HG03108 (cell line): ENCODE data around the gene ARRB1.

Experiments used
- ATAC-seq: cut with Tn5 transposase; IDR thresholded peaks from one replicate; pipeline ENCODE4 v1.9.1; 2021; ENCODE audit warnings: moderate library complexity; ENCODE audit not compliant: unreplicated experiment

Gene ARRB1

GRCh38 chr11:75260396-75261170, 90.9 kb downstream of the ARRB1 start:
- ATAC-seq = no peak

DNA sequence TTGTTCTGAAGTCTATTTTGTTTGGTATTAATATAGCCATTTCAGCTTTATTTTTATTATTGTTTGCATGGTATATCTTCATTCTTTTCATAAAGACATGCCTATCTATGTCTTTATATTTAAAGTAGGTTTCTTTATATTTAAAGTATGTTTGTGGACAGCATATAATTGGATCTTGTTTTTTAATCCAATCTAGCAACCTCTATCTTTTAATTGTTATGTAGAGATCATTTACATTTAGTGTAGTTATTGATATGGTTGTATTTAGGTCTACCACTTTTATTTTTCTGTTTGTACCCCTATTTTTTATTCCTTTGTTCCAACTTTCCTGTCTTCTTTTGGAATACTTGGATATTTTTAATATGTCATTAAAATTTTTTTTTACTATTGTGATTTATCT, 97.1 kb downstream of the ARRB1 start:
- no peak for ATAC-seq

DNA sequence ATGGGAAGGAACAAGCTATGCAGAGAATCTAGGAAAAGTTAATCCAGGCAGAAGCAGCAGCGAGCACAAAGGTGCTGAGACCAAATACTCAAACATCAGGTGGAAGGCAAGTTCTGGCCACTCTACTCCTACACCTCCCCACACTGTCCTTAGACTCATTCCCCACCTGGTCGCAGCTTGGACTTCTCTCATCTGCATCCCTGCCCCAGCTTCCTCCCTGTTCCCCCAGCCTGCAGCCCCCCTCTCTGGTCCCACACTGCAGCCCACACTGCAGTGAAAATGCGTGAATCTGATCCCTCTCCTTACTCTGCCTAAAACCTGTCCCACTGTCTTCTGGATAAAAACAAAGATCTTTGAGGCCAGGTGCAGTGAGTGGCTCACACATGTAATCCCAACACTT, 101.8 kb downstream of the ARRB1 start:
- no peak for ATAC-seq

- no peak for ATAC-seq
These were observed 102.6 kb downstream of the ARRB1 start for GRCh38 chr11:75248924-75249256.

DNA sequence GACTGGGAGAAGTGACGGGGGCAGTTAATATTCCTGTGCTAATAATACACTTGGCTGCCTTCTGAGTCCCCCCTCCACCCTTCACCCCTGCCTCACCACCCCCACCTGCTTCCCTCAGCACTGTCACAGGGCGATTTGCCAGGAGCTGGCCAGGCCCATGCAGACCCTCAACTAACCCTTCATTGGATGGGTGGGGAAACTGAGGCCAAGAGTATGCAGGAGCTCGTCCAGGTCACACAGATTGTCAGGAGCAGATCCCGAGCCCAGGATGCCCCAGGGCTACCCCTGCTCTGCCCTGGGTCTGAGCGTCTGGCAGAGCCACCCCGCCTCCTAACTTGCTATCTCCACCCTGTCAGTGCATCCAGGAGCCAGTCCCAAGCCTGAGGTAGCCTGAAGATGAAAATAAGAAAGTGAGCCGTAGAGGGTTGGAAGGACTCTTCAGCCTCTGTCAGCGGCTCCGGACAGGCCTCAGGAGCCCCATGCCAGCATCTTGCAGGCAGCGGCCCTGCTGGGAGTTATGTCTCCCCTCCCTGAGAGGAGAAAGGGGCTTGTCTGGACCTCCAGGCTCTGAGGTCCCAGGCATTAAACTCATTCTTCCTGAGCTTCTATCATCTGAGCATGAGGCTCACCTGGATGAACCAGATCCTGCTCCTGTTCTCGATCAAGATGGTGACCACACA, 104.7 kb downstream of the ARRB1 start:
- no peak for ATAC-seq

DNA sequence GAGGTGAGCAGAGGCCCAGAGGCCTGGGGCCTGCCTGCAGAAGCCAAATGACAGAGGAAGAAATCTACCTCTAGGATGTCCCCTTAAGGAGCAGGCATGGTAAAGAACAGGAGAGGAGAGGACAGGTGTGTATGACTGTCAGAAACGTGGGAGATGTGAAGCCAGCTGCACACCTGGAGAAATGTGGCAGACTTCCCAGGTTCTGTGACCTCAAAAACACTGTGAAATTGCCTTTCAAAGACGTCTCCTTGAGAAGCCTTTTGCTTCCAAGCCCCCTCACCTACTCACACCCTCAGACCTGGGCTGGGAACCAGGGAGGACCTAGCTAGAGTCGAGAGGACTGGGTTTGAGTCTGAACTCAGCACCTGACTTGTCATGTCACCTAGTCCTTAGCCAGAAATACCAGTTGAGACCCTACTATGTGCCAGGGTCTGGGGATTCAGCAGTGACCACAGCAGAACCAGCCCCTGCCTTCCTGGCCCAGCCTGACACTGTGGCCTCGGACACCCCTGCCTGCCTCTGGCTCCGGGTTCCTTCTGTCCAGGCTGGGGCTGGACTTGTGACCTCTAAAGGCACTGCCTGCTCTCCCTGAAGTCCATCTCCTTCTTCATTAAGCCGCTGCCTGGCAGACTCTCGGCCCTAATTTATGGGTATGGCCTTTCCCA, 105.3 kb downstream of the ARRB1 start:
- ATAC-seq = no peak

- ATAC-seq = no peak
These were observed 106.0 kb downstream of the ARRB1 start for GRCh38 chr11:75245356-75246005.

DNA sequence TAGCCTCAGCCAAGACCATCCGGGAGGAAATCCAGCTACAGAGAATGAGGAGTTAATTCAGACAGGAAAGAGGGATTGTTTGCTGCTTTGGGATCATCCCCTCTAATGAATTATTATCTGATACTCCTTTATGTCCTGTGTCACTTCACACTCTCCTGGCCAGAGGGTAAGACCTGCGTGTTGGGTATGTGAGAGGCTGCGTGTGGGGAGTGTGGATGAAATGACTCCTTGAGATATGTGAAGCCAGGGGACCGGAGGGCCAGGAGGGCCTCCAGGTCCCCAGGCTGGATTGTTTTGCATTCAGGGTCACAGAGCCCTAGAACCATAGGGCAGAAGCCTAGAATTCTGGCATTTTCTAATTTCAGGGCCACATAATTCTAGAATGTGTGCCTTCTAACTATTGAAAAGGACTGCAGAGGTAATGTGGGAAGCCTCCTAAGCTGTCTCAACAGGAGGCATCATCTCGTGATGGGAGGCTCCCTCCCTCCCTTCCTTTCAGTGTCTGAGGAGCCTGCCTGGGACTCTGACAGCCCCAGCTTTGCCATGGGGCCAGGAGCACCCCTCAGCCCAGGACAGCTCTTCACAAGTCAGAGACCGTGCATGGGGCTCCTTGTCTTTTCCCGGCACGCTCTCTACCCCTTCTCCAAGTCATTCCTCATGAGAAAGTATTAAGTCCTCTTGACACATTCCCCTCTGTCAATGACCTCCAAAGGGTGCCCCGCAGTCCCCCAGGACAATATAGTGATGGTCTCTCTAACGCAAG, 107.2 kb downstream of the ARRB1 start:
- no peak for ATAC-seq

GRCh38 chr11:75242722-75243600, 108.5 kb downstream of the ARRB1 start:
- ATAC-seq = no peak

GRCh38 chr11:75241906-75242644, 109.4 kb downstream of the ARRB1 start:
- no peak for ATAC-seq

DNA sequence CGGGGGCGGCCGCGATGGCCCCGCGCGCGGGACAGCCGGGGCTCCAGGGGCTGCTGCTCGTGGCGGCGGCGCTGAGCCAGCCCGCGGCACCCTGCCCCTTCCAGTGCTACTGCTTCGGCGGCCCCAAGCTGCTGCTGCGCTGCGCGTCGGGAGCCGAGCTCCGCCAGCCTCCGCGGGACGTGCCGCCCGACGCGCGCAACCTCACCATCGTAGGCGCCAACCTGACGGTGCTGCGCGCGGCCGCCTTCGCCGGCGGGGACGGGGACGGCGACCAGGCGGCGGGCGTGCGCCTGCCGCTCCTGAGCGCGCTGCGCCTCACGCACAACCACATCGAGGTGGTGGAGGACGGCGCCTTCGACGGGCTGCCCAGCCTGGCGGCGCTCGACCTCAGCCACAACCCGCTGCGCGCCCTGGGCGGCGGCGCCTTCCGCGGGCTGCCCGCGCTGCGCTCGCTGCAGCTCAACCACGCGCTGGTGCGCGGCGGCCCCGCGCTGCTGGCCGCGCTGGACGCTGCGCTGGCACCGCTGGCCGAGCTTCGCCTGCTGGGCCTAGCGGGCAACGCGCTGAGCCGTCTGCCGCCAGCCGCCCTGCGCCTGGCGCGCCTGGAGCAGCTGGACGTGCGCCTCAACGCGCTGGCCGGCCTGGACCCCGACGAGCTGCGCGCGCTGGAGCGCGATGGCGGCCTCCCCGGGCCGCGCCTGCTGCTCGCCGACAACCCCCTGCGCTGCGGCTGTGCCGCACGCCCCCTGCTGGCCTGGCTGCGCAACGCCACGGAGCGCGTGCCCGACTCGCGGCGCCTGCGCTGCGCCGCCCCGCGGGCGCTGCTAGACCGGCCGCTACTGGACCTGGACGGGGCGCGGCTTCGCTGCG, 110.2 kb downstream of the ARRB1 start:
- ATAC-seq = peak; percentile 83

GRCh38 chr11:75240311-75241035, 111.0 kb downstream of the ARRB1 start, which contains the start of gene TPBGL:
TPBGL (plus strand) TSS chr11:75240774; CDS start chr11:75241050, 276 bp downstream.
- no peak for ATAC-seq

DNA sequence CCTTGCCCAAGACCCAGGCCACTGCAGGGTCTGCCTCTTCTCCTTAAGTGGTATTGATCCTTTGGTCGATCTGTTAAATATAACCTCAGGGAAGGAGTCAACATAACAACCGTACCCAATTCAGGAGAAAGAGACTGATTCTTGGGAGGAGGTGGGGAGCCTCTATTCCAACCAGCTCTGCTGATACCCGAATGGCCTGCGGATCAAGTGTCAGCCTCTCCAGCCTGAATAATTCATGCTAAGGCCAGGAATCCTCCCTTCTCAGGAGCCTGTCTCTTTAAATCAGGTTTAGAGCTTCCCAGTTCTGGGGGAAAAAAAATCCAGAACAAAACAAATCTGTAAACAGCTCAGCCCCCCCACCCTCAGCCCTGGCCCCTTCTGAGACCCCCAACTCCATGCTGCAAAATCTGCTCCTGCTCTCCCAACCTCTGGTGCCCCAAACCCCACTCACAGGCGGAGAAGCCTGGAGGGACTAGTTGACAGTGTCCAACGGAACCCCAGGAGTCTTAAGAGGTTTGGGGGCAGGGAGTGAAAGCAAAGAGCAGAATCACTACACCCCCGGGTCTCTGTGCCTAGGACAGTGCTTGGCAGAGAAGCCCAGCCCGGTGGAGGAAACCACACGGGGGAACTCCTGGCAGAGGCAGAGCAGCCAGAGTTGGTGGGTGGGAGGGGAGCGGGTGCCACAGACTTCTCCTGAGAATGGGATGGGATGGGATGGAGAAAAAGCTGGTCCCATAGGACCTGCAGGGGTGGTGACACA, 111.8 kb downstream of the ARRB1 start:
- ATAC-seq = no peak

DNA sequence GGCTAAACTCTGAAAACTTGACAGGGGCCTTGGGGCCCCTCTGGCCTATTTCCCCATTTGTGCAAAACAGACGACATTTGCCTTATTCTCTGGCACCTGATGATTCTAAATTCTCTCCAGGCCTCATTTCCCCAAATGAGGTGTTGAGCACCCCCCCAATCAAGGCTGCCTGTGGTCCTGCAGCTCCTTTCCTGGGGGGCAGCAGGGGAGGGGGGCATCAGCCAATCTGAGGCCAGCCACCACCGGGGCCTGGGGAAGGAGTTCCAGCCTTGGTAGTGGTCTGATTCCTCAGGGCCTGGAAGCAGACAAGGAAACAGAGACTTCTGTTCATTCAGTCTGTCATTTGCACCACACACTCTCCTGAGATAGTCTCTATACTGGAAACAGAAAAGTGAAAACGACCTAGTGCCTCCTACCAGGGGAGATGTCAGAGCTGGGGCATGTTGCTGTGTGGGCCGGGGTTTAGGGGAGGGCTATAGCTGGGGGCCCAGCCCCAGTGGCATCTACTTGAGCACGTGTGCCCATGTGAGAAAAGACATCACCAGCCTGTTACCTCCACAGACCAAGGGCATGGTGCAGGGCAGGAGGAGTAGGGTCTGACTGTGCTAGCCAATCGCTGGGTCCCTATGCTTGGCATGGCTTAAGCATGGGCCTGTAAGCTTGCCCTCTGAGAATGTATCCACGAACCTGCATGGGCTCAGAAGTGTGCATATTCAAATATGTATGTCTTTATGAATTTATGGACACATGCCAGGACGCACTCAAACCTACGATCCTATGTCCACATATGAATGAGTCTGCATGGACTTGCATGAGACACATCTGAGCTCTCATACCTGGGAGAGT, 112.6 kb downstream of the ARRB1 start:
- no peak for ATAC-seq

DNA sequence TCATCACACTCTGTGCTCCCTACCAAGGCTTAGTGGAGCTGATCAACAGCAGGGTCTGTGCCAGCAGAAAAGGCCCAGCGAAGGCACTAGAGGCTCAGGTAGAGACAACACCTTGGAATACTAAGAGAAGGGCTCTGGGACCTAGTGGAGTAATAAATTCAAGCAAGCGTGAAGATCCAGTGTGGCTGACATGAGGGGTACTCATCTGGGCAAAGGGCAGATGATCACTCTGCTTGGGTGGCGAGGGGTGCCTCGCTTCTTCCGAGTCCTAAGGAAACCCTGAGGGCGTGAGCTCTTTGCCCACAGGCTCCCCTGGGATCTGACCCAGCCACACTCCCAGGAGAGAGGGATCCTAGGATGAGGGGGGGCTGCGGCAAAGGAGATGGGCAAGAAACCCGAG, 114.4 kb downstream of the ARRB1 start:
- no peak for ATAC-seq

DNA sequence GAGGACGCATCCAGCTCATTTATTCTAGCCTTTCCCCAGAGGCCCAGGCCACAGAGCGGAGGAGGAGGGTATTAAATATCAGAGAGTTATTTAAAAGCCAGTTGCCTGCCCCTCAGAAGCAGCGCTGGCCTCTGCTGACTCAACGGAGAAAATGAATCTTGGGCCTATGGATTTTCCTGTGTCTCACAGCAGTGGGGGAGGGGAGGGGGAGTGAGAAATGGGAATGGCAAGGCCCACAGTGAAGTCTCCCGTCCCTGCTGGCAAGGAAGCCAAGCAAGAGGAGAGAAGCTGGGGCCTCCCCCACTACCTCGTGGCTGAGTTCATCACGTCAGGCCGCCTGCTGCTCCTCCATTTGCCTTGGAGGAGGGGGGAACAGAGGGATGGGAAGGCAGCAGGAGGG, 115.4 kb downstream of the ARRB1 start:
- no peak for ATAC-seq
